ENCODE results near the gene GRK5.
"Not testable (repeated sequence)": the region's sequence is repeated elsewhere in the genome, so short reads cannot be mapped to it uniquely, and the experiment has no call there.

The GRK5 gene

GRCh38 chr10:119178372-119179119 lies 28.8 kb upstream of the GRK5 start, which contains the start of gene PRDX3:
TSS of gene PRDX3 (minus strand) at chr10:119178812. CDS start at chr10:119178790, 22 bp downstream.
- Histone ChIP-seq H3K27ac (ENCODE audit: low read depth, low read length) (peak within 1 kb of the TSS; percentile 79), H3K4me1 (ENCODE audit: insufficient read depth, low read length) (peaks cover 19% of the 10 kb centered on the region), H3K4me3 (ENCODE audit: low read depth in 1 of 2, low read length in 2 of 2) (peak within 1 kb of the TSS; percentile 77 to 99), H3K9ac (ENCODE audit: low read length) (peak within 1 kb of the TSS; percentile 90), H3K36me3 (ENCODE audit: insufficient read depth, low read length) (peaks cover 14% of the 10 kb centered on the region), H3K9me3 (ENCODE audit: low read length) (no peaks in the 10 kb centered on the region), H3K27me3 (ENCODE audit: control insufficient read depth in 1 of 2, insufficient read depth in 2 of 2, low read length in 2 of 2) (no peaks in the 10 kb centered on the region)

- not testable (repeated sequence) for H3K4me3 ChIP-seq (ENCODE audit: low read depth in 1 of 2, low read length in 2 of 2); H3K27me3 ChIP-seq (ENCODE audit: control insufficient read depth in 1 of 2, insufficient read depth in 2 of 2, low read length in 2 of 2); H3K27ac ChIP-seq (ENCODE audit: low read depth, low read length); H3K9ac ChIP-seq (ENCODE audit: low read length); H3K9me3 ChIP-seq (ENCODE audit: low read length)
- H3K36me3 ChIP-seq (ENCODE audit: insufficient read depth, low read length) = peaks cover 12% of the 10 kb centered on the region
- H3K4me1 ChIP-seq (ENCODE audit: insufficient read depth, low read length) = peaks cover 19% of the 10 kb centered on the region
These were observed 26.4 kb upstream of the GRK5 start for GRCh38 chr10:119180850-119181400.

- no peak overlapping the region for H3K4me3 ChIP-seq (ENCODE audit: low read depth in 1 of 2, low read length in 2 of 2)
- H3K9me3 ChIP-seq (ENCODE audit: low read length) = no peaks in the 10 kb centered on the region
- no peak overlapping the region for H3K27ac ChIP-seq (ENCODE audit: low read depth, low read length)
- no peak overlapping the region for H3K9ac ChIP-seq (ENCODE audit: low read length)
- peaks cover 4% of the 10 kb centered on the region for H3K4me1 ChIP-seq (ENCODE audit: insufficient read depth, low read length)
- no peaks in the 10 kb centered on the region for H3K27me3 ChIP-seq (ENCODE audit: control insufficient read depth in 1 of 2, insufficient read depth in 2 of 2, low read length in 2 of 2)
- no peaks in the 10 kb centered on the region for H3K36me3 ChIP-seq (ENCODE audit: insufficient read depth, low read length)
These were observed 23.5 kb upstream of the GRK5 start for GRCh38 chr10:119183664-119184412.

GRCh38 chr10:119189811-119190282 lies 17.5 kb upstream of the GRK5 start:
- no peak overlapping the region for H3K27ac ChIP-seq (ENCODE audit: low read depth, low read length)
- no peaks in the 10 kb centered on the region for H3K9me3 ChIP-seq (ENCODE audit: low read length)
- no peak overlapping the region for H3K9ac ChIP-seq (ENCODE audit: low read length)
- H3K27me3 ChIP-seq (ENCODE audit: control insufficient read depth in 1 of 2, insufficient read depth in 2 of 2, low read length in 2 of 2) = no peaks in the 10 kb centered on the region
- no peak overlapping the region for H3K4me3 ChIP-seq (ENCODE audit: low read depth in 1 of 2, low read length in 2 of 2)
- no peaks in the 10 kb centered on the region for H3K36me3 ChIP-seq (ENCODE audit: insufficient read depth, low read length)
- H3K4me1 ChIP-seq (ENCODE audit: insufficient read depth, low read length) = no peaks in the 10 kb centered on the region

- no peak overlapping the region for H3K9ac ChIP-seq (ENCODE audit: low read length)
- no peaks in the 10 kb centered on the region for H3K36me3 ChIP-seq (ENCODE audit: insufficient read depth, low read length)
- no peak overlapping the region for H3K4me3 ChIP-seq (ENCODE audit: low read depth in 1 of 2, low read length in 2 of 2)
- H3K27me3 ChIP-seq (ENCODE audit: control insufficient read depth in 1 of 2, insufficient read depth in 2 of 2, low read length in 2 of 2) = no peaks in the 10 kb centered on the region
- H3K9me3 ChIP-seq (ENCODE audit: low read length) = no peaks in the 10 kb centered on the region
- H3K4me1 ChIP-seq (ENCODE audit: insufficient read depth, low read length) = no peaks in the 10 kb centered on the region
- H3K27ac ChIP-seq (ENCODE audit: low read depth, low read length) = no peak overlapping the region
These were observed 17.0 kb upstream of the GRK5 start for GRCh38 chr10:119190353-119190752.

- H3K27ac ChIP-seq (ENCODE audit: low read depth, low read length) = no peak overlapping the region
- no peaks in the 10 kb centered on the region for H3K9me3 ChIP-seq (ENCODE audit: low read length)
- no peaks in the 10 kb centered on the region for H3K4me1 ChIP-seq (ENCODE audit: insufficient read depth, low read length)
- no peaks in the 10 kb centered on the region for H3K27me3 ChIP-seq (ENCODE audit: control insufficient read depth in 1 of 2, insufficient read depth in 2 of 2, low read length in 2 of 2)
- H3K36me3 ChIP-seq (ENCODE audit: insufficient read depth, low read length) = no peaks in the 10 kb centered on the region
- H3K9ac ChIP-seq (ENCODE audit: low read length) = no peak overlapping the region
- no peak overlapping the region for H3K4me3 ChIP-seq (ENCODE audit: low read depth in 1 of 2, low read length in 2 of 2)
These were observed 16.2 kb upstream of the GRK5 start for GRCh38 chr10:119190954-119191785.

GRCh38 chr10:119191881-119192280 lies 15.5 kb upstream of the GRK5 start:
- Histone ChIP-seq H3K36me3 (ENCODE audit: insufficient read depth, low read length) (no peaks in the 10 kb centered on the region), H3K4me1 (ENCODE audit: insufficient read depth, low read length) (no peaks in the 10 kb centered on the region), H3K27ac (ENCODE audit: low read depth, low read length) (no peak overlapping the region), H3K4me3 (ENCODE audit: low read depth in 1 of 2, low read length in 2 of 2) (no peak overlapping the region), H3K27me3 (ENCODE audit: control insufficient read depth in 1 of 2, insufficient read depth in 2 of 2, low read length in 2 of 2) (no peaks in the 10 kb centered on the region), H3K9me3 (ENCODE audit: low read length) (no peaks in the 10 kb centered on the region), H3K9ac (ENCODE audit: low read length) (no peak overlapping the region)

- Histone ChIP-seq H3K9ac (ENCODE audit: low read length) (no peak overlapping the region), H3K4me1 (ENCODE audit: insufficient read depth, low read length) (no peaks in the 10 kb centered on the region), H3K36me3 (ENCODE audit: insufficient read depth, low read length) (no peaks in the 10 kb centered on the region), H3K9me3 (ENCODE audit: low read length) (no peaks in the 10 kb centered on the region), H3K27me3 (ENCODE audit: control insufficient read depth in 1 of 2, insufficient read depth in 2 of 2, low read length in 2 of 2) (peaks cover 0 to 5% of the 10 kb centered on the region in 2 donors), H3K4me3 (ENCODE audit: low read depth in 1 of 2, low read length in 2 of 2) (no peak overlapping the region), H3K27ac (ENCODE audit: low read depth, low read length) (no peak overlapping the region)
These were observed 9.4 kb upstream of the GRK5 start for GRCh38 chr10:119197921-119198320.

- Histone ChIP-seq H3K4me3 (ENCODE audit: low read depth in 1 of 2, low read length in 2 of 2) (no peak overlapping the region), H3K4me1 (ENCODE audit: insufficient read depth, low read length) (no peaks in the 10 kb centered on the region), H3K9ac (ENCODE audit: low read length) (no peak overlapping the region), H3K27ac (ENCODE audit: low read depth, low read length) (no peak overlapping the region), H3K27me3 (ENCODE audit: control insufficient read depth in 1 of 2, insufficient read depth in 2 of 2, low read length in 2 of 2) (peaks cover 0 to 5% of the 10 kb centered on the region in 2 donors), H3K9me3 (ENCODE audit: low read length) (no peaks in the 10 kb centered on the region), H3K36me3 (ENCODE audit: insufficient read depth, low read length) (no peaks in the 10 kb centered on the region)
These were observed 8.9 kb upstream of the GRK5 start for GRCh38 chr10:119198438-119198837.

- H3K9me3 ChIP-seq (ENCODE audit: low read length) = no peaks in the 10 kb centered on the region
- no peaks in the 10 kb centered on the region for H3K36me3 ChIP-seq (ENCODE audit: insufficient read depth, low read length)
- H3K4me3 ChIP-seq (ENCODE audit: low read depth in 1 of 2, low read length in 2 of 2) = no peak overlapping the region
- H3K27me3 ChIP-seq (ENCODE audit: control insufficient read depth in 1 of 2, insufficient read depth in 2 of 2, low read length in 2 of 2) = peaks cover 0 to 5% of the 10 kb centered on the region in 2 donors
- no peak overlapping the region for H3K9ac ChIP-seq (ENCODE audit: low read length)
- H3K4me1 ChIP-seq (ENCODE audit: insufficient read depth, low read length) = no peaks in the 10 kb centered on the region
- H3K27ac ChIP-seq (ENCODE audit: low read depth, low read length) = no peak overlapping the region
These were observed 8.0 kb upstream of the GRK5 start for GRCh38 chr10:119199231-119199992.
